ENCODE results near the gene PRRC2A.
"Not testable (repeated sequence)": the region's sequence is repeated elsewhere in the genome, so short reads cannot be mapped to it uniquely, and the experiment has no call there.

PRRC2A gene

GRCh38 chr6:31586008-31586407, 34.5 kb upstream of the PRRC2A start, which contains the start of gene LST1:
Gene LST1, plus strand, starts transcription at chr6:31586277. Its CDS starts 1,023 bp downstream, at chr6:31587300.
- no peak for DNase-seq

- no peak for DNase-seq
Observed at GRCh38 chr6:31586599-31587281, 33.8 kb upstream of the PRRC2A start.

GRCh38 chr6:31587791-31588777, 32.4 kb upstream of the PRRC2A start:
- no peak for DNase-seq

- DNase-seq: no peak
Observed at GRCh38 chr6:31588871-31589650, 31.5 kb upstream of the PRRC2A start.

- DNase-seq: not testable (repeated sequence)
Observed at GRCh38 chr6:31590691-31591090, 29.8 kb upstream of the PRRC2A start.

GRCh38 chr6:31592396-31592771, 28.1 kb upstream of the PRRC2A start:
- no peak for DNase-seq

GRCh38 chr6:31597006-31597405, 23.5 kb upstream of the PRRC2A start:
- no peak for DNase-seq

GRCh38 chr6:31607317-31607716, 13.2 kb upstream of the PRRC2A start:
- no peak for DNase-seq

GRCh38 chr6:31609519-31610406, 10.8 kb upstream of the PRRC2A start:
- DNase-seq: no peak

- no peak for DNase-seq
Observed at GRCh38 chr6:31610968-31611367, 9.5 kb upstream of the PRRC2A start.

- no peak for DNase-seq
Observed at GRCh38 chr6:31614075-31614619, 6.4 kb upstream of the PRRC2A start.

- no peak for DNase-seq
Observed at GRCh38 chr6:31614684-31615578, 5.6 kb upstream of the PRRC2A start, which contains the start of gene AIF1. Gene AIF1, plus strand, starts transcription at chr6:31615234. Its CDS starts 96 bp downstream, at chr6:31615330.

GRCh38 chr6:31615748-31616147, 4.8 kb upstream of the PRRC2A start:
- DNase-seq: peak; percentile 34

- DNase-seq: no peak
Observed at GRCh38 chr6:31617010-31617409, 3.5 kb upstream of the PRRC2A start.

- DNase-seq: peak; percentile 95
Observed at GRCh38 chr6:31619805-31620585, 520 bp upstream of the PRRC2A start.

- no peak for DNase-seq
Observed at GRCh38 chr6:31621320-31621939, 915 bp downstream of the PRRC2A start.

GRCh38 chr6:31621991-31622390, 1.5 kb downstream of the PRRC2A start:
- DNase-seq: no peak

GRCh38 chr6:31622684-31623091, 2.2 kb downstream of the PRRC2A start:
- DNase-seq: no peak

- DNase-seq: no peak
Observed at GRCh38 chr6:31624070-31624469, 3.6 kb downstream of the PRRC2A start.
